Measurements from ENCODE around the gene TRIL.

TRIL gene

GRCh38 chr7:28955718-28956607 lies 2.2 kb downstream of the TRIL start:
- peak; percentile 31 for TF ChIP-seq CTCF (IDR thresholded peaks at IDR 0.05; ENCODE audit: extremely low read depth, missing control alignments)
- peak; percentile 68 for DNase-seq (ENCODE audit: low spot score)

GRCh38 chr7:28955356-28955717 lies 2.8 kb downstream of the TRIL start:
- DNase-seq (ENCODE audit: low spot score) = peak; percentile 22
- TF ChIP-seq CTCF (IDR thresholded peaks at IDR 0.05; ENCODE audit: extremely low read depth, missing control alignments) = no peak

GRCh38 chr7:28954946-28955345 lies 3.2 kb downstream of the TRIL start:
- no peak for TF ChIP-seq CTCF (IDR thresholded peaks at IDR 0.05; ENCODE audit: extremely low read depth, missing control alignments)
- DNase-seq (ENCODE audit: low spot score) = peak; percentile 26

- TF ChIP-seq CTCF (IDR thresholded peaks at IDR 0.05; ENCODE audit: extremely low read depth, missing control alignments) = no peak
- no peak for DNase-seq (ENCODE audit: low spot score)
Observed at GRCh38 chr7:28954471-28954870, 3.7 kb downstream of the TRIL start.

- TF ChIP-seq CTCF (IDR thresholded peaks at IDR 0.05; ENCODE audit: extremely low read depth, missing control alignments) = no peak
- DNase-seq (ENCODE audit: low spot score) = no peak
Observed at GRCh38 chr7:28953633-28954032, 4.5 kb downstream of the TRIL start.

GRCh38 chr7:28942168-28942567 lies 16.0 kb downstream of the TRIL start:
- no peak for DNase-seq (ENCODE audit: low spot score)
- no peak for TF ChIP-seq CTCF (IDR thresholded peaks at IDR 0.05; ENCODE audit: extremely low read depth, missing control alignments)

GRCh38 chr7:28941633-28942032 lies 16.5 kb downstream of the TRIL start:
- DNase-seq (ENCODE audit: low spot score) = no peak
- TF ChIP-seq CTCF (IDR thresholded peaks at IDR 0.05; ENCODE audit: extremely low read depth, missing control alignments) = no peak
